Smooth muscle cell of the coronary artery (primary cell): ENCODE results near the gene TANC1. TPM values are rescaled to one million over a fixed set of nuclear protein-coding genes. Genes with fewer than 3 reads are reported as not detected.

Experiments used
- total RNA-seq: library from RNA; depleted of rRNA; stranded (reverse); fragments of >200 nt; gene quantifications from 2 replicates; pipeline ENCODE4 v1.2.3, GENCODE V29; 2014; ENCODE audit warnings: low replicate concordance

TANC1 gene
- 23.3 and 61.2 TPM in 2 replicates for total RNA-seq

GRCh38 chr2:158968396-158969161 is at the start of gene TANC1:
Gene TANC1, plus strand, starts transcription at chr2:158968640. Its CDS starts 97,271 bp downstream, at chr2:159065911.

Other genes starting within 250 kb of the TANC1 start
- gene DAPL1, start 173.3 kb upstream of the TANC1 start, total RNA-seq, result not detected in 2 replicates